Activated CD8-positive, alpha-beta memory T cell treated with anti-CD3 and anti-CD28 coated beads, Interleukin-2, amount 50 U/mL, for 24 hours (primary cell): ENCODE measurements around the gene CCNB1.
"Not testable (repeated sequence)": the region's sequence is repeated elsewhere in the genome, so short reads cannot be mapped to it uniquely, and the experiment has no call there.

Source experiments
- DNase-seq: peaks from one replicate; pipeline ENCODE4 v3.0.0-alpha.2; 2020; ENCODE audit errors: extremely low read depth

Gene CCNB1

DNA sequence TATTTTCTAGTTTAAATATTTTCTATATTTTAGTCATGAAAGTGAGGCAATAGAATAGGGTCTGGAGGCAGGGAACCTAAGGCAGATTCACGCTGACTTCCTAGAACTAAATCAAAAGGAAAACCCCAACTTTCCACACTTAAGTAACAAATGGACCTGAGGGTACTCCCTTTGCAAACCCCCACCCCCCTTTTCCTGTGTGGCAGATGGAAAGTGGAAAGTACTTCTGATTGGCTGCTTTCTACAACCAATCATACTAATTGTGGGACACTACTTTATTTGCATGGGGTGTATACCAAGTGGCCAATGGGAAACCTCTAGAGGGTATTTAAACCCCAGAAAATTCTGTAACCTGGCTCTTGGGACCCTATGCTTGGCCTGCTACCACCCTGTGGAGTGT lies 17.7 kb downstream of the CCNB1 start:
- no peak for DNase-seq

DNA sequence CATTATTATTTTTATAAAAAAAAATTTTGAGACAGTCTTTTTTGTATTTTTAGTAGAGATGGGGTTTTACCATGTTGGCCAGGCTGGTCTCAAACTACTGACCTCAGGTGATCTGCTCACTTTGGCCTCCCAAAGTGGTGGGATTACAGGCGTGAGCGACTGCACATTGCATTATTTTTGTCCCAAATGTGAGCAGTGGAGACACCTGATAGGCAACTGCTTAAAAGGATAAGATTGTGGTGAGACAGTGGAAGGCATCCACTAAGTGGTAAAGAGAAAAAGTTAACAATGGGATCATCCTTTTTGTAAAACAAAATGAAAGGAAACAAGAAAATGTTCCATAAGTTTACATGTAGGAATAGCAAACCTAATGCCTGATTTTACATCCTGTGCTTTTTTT lies 20.4 kb downstream of the CCNB1 start:
- DNase-seq, result no peak

DNA sequence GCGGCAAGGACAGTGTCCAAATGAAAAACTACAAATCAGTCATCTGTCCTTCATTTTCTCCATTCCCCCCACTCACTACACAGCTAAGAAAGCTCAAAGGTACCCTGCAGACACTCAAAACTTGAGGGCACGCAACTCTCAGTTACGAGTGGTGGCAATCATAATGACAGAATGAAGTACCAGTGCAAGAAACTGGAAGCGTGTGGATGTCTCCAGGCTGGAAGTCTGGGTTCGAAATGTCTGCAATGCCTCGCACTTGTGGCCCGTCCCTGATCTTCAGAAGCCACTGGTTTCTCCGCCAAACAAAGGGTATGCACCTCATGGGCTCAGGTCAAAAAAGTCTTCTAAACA lies 21.8 kb downstream of the CCNB1 start:
- DNase-seq, result no peak

DNA sequence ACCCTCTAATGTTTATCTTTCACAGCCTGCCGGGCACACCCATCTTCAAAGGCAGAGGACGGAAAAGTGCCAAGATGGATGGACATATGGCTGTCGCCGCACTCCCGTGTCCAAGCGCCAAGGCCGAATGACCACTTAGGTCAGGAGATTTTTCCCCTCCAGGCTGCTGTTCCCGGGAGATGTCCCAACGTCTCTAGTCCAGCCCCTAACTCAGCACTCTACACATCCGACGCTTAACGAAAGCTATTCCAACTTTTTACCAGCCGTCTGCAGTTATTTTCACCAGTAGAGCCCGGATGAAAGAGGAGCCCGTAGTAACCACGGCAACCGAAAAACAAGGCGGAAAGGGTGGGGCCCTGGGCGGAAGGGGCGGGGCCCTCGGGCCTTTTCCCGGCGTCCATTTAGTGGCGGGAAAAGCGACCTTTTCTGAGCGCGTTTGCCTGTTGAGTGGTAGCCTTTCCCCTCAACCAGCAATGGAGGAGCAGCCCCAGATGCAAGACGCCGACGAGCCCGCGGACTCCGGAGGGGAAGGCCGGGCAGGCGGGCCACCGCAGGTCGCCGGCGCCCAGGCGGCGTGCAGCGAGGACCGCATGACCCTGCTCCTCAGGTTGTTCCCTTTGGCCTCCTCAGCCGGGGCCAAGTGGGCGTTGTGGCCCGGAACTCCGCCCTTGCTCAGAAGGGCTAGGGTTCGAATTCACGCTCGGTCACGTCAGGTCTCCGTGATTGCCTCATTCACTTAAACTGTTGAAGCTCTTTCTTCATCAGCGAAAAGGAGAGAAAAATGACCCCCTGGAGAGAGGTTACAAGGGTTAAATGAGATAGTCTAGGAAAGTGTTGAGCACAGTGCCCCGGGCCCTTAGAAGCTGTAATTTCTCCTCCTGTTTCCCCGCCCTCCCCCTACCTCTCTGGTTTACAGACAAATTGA lies 22.5 kb downstream of the CCNB1 start, which contains the start of gene CENPH:
Gene CENPH, plus strand, starts transcription at position 422 of the 925 bp plus-strand sequence. Its CDS starts 52 bp downstream, at position 474.
- peak; percentile 84 for DNase-seq

DNA sequence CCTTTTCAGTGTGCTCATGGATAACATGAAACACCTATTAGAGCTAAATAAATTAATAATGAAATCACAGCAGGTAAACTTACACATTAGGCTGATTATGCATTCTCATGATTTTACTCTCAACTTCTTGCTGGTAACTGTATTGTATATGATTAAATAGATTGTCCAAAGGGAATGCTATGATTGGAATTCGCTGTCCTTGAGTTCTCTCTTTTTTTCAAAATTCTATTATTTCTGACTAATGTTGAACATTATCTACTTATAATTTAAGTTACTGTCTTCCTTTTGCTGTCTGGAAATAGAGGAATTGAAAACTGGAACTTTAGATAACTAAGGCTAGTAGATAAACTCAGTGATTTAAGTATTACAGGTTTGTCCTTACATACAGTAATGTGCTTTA lies 35.5 kb downstream of the CCNB1 start:
- no peak for DNase-seq

DNA sequence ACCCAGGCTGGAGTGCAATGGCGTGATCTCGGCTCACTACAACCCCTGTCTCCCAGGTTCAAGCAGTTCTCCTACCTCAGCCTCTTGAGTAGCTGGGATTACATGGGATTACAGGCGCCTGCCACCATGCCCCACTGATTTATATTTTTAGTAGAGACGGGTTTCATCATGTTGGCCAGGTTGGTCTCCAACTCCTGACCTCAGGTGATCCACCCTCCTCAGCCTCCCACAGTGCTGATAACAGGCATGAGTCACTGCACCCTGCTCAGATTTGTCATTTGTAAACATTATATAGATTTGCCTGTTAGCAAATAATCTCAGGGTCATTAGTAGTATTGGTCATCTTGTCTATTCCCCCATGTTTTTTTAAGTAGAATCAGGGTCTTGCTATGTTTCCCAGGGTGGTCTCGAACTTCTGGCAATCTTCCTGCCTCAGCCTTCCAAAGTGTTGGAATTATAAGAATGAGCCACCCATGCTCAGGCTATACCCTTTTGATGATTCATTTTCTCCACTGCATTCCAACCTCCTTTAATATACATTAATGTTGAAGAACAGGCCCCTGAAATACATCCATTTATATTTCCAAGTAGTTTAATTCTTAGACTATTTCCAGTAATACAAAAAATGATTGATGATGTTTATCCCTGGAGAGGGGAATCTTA lies 39.7 kb downstream of the CCNB1 start:
- DNase-seq, result no peak

DNA sequence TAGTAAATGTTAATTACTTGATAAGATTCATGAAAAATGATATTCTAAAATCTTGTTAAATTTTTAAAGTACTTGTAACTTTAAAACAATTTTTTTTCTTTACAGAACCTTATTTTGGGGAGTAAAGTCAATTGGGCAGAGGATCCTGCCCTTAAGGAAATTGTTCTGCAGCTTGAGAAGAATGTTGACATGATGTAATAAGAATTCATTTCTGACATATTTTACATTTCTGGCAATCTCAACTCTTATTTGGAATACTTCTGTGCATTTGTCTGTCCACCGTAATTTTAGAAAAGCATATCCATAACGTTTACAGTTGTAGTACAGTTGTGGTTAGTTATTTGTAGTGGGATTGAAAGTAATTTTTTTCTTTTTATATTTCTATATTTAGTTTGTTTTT lies 42.7 kb downstream of the CCNB1 start:
- DNase-seq, result no peak

DNA sequence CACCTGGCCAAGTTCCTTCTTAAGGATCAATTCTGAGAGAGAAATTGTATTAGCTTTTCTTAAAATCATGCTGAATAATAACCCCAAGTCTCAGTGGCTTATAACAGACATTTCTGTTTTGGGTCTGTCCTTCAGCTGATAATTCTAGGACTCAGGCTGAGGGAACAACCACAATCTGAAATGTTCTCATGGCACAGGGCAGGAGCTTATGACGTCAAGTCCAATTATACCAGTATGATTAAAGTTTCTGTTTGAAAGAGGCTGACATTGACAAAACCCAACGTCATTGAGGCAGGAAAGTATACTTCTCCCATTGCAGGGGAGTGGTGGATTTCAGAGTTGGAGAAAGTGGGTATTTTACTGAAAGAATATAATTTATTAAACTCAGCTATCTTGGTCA lies 44.2 kb downstream of the CCNB1 start:
- no peak for DNase-seq

DNA sequence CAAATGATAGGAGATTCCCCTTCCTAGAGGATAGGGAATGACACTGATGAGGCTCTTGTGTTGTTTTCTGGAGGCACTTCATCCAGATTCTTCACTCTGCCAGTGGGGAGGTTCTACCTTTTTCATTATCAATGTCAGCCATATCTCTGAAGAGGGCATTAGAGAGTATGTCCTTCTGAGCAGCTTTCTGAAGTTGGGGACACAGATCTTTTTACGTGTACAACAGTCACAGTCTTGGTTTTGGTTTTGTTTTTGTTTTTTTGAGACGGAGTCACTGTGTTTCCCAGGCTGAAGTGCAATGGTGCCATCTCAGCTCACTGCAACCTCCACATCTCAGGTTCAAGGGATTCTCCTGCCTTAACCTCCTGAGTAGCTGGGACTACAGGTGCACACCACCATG lies 45.1 kb downstream of the CCNB1 start:
- no peak for DNase-seq

DNA sequence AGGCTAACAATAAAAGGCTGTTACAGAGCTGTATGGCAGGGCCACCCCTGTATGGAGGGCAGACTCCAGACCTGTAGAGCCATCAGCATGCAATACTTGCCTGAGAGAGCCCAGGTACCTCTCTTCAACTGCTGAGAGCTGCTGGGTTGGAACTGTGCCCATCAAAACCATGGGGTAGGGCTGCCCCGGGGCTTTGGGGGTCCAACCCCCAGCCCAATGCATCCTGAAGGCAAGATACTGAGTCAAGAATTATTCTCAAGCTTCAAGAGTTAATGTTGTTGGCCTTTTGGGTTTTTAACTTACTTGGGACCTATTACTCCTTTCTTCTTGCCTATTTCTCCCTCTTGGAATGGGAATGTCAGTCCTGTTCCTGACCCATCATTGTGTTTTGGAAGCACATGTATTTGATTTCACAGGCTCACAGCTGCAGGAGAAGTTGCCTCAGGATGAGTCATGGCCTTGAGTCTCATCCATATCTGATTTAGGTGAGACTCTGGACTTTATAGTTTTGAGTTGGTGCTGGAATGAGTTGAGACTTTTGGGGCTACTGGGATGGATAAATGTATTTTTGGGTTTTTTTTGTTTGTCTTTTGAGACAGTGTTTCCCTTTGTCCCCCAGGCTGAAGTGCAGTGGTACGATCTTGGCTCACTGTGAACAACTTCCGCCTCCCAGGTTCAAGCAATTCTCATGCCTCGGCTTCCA lies 46.7 kb downstream of the CCNB1 start:
- no peak for DNase-seq

DNA sequence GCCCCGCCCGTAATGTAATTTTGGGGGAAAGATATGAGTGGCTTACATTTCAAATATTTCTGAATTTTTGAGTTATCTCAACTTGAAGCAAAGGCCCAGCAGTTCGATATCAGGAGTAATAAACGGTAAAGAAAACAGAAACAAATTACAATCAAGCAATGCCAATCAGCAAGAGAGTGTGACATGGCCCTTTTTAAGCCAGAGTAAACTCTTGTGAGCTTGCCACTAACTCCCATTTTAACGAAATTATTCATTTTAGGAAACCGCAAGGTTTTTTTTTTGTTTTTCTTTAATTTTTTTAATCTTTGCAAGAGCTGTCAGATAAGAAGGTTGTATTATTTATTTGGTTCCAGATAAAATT lies 50.2 kb downstream of the CCNB1 start:
- no peak for DNase-seq

DNA sequence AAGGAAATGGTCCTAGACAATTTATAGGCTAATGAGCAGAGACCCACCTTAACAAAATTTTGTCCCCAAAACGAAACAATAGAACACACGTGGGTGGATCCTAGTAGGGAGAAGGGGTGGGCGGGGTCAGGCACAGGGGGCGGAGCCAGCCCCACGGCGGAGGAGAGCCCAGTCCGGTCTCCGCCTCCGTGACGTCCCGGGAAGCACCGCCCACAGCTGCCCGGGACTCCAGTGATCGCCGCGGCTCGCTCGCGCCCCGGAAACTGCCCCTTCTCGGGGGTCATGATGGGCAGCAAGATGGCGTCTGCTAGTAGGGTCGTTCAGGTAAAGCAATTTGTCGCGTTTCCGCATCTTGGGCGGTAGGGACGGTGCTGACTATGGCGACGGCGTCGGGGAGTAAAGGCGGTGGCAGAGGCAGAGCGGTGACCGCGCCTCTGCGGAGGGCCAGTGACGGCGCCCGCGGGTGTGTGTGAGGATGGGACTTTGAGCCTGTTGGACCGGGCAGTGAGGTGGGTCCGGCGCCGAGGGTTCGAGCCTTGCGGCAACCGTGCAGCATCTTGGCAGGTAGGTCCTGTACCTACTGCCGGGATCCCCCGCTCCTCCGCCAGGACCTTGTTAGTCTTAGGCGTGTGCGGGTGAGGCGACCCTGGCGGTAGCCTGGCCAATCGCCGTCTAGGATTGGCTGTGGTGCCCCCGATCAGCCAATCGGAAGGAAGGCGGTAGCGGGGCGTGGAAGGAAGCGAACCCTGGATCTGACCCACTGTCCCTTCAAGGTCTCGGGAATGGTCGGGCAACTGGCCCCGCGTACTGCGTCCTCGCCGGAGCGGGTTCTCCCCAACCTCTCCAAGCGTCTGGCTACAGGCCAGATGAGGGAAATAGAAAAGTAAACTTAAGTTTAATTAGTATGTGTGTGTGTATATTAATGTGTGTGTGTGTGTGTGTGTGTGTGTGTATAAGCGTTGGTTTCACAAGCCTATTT lies 50.9 kb downstream of the CCNB1 start:
- peak; percentile 87 for DNase-seq

DNA sequence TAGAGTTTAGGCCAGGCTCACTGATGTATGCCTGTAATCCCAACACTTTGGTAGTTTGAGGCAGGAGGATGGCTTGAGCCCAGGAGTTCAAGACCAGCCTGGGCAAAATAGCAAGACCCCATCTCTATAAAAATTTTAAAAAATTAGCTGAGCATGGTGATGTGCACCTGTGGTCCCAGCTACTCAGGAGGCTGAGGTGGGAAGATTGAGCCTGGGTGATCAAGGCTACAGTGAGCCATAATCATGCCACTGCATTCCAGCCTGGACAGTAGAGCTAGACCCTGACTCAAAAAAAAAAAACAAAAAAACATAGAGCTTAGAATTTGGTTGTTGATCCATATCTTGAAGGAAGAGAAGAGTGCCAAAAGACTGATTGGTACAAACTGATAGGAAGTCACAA lies 53.0 kb downstream of the CCNB1 start:
- no peak for DNase-seq

DNA sequence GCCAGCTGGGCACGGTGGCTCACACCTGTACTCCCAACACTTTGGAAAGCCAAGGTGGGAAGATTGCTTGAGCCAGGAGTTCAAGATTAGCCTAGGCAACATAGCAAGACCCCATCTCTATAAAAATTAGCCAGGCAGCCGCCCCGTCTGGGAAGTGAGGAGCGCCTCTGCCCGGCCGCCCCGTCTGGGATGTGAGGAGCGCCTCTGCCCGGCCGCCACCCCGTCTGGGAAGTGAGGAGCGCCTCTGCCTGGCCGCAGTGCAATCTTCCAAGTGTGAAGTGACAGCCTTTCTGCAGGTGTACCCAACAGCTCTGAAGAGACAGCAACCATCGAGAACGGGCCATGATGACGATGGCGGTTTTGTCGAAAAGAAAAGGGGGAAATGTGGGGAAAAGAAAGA lies 53.4 kb downstream of the CCNB1 start:
- not testable (repeated sequence) for DNase-seq

DNA sequence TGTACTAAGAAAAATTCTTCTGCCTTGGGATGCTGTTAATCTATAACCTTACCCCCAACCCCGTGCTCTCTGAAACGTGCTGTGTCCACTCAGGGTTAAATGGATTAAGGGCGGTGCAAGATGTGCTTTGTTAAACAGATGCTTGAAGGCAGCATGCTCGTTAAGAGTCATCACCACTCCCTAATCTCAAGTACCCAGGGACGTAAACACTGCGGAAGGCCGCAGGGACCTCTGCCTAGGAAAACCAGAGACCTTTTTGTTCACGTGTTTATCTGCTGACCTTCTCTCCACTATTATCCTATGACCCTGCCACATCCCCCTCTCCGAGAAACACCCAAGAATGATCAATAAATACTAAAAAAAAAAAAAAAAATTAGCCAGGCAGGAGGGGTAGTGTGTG lies 53.9 kb downstream of the CCNB1 start:
- DNase-seq, result not testable (repeated sequence)

DNA sequence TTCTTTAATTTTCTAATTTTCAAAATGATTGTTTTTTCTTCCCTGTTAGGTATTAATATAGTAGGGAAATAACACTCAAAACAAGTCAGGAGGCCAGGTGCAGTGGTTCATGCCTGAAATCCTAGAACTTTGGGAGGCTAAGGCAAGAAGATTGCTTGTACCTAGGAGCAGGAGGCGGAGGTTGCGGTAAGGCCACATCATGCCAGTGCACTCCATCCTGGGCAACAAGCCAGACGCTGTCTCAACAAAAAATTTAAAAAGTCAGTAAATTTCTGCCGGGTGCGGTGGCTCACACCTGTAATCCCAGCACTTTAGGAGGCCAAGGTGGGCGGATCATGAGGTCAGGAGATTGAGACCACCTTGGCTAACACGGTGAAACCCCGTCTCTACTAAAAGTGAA lies 57.6 kb downstream of the CCNB1 start:
- no peak for DNase-seq

DNA sequence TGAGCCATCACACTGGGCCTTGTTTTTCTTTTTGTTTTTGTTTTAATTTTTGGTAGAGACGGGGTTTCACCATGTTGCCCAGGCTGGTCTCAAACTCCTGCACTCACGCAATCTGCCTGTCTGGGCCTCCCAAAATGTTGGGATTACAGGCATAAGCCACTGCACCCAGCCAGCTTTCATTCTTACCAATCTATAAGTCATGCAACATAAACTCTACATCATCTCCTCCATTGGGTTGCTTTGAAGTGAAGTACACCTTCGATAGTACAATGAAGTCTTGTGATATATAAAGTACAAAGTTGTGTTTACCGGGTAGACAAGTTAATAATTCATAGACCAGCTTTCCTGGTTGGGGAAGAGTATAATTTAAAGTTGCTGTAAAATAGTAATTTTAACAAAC lies 58.9 kb downstream of the CCNB1 start:
- DNase-seq, result no peak
